GM12878 (cell line): ENCODE results near the gene ADAMTS13. TPM values are rescaled to one million over a fixed set of nuclear protein-coding genes. Genes with fewer than 3 reads are reported as not detected.

Experiments used
- ATAC-seq: fragments of 200-7000 bp; cut with Tn5 transposase; 3 replicates; pipeline ENCODE4 v1.9.1; 2020; ENCODE audit warnings: mild to moderate bottlenecking, moderate library complexity
- BruUV-seq: library from RNA; stranded (reverse); fragments of 400-500 nt; replicated peaks from 2 replicates; lab custom pipeline; 2021; lab: Mats Ljungman, UMichigan
- CTCF ChIA-PET: fragments of 300-600 bp; sonication (Branson Sonifier 250); formaldehyde crosslinking; extraction: SDS; loops from one replicate; lab custom pipeline; 2021; ENCODE audit warnings: inconsistent platforms; lab: Yijun Ruan, JAX
- POLR2A ChIA-PET: fragments of 350-600 bp; formaldehyde crosslinking; extraction: SDS; loops from one replicate; lab custom pipeline; 2021; ENCODE audit warnings: inconsistent platforms; lab: Charles Lee
- RAD21 ChIA-PET: fragments of 300-600 bp; sonication (Branson Sonifier 250); formaldehyde crosslinking; loops from one replicate; lab custom pipeline; 2023; ENCODE audit warnings: antibody characterized with exemption; ENCODE audit not compliant: unreplicated experiment; lab: Charles Lee
- SMC1A ChIA-PET: fragments of 300-600 bp; sonication (Branson Sonifier 250); formaldehyde crosslinking; loops from one replicate; lab custom pipeline; 2023; ENCODE audit not compliant: unreplicated experiment, uncharacterized antibody; lab: Charles Lee
- DNase-seq: peaks from one replicate; pipeline ENCODE4 v3.0.0-alpha.2; 2011; ENCODE audit warnings: low read depth, low spot score
- FAIRE-seq: peaks from 3 replicates; lab custom pipeline; 2011; peaks lifted over from hg19 to GRCh38; lab: Jason Lieb, UNC
- H2AFZ ChIP-seq: 2 replicates; pipeline ENCODE4 v1.6.0; 2011; ENCODE audit warnings: low read depth, low read length, control low read depth; ENCODE audit not compliant: control insufficient read depth
- H3K27ac ChIP-seq: 2 replicates; pipeline ENCODE4 v1.5.1; 2011; ENCODE audit warnings: control low read depth; ENCODE audit not compliant: control insufficient read depth, insufficient read depth
- H3K27me3 ChIP-seq, 2 experiments: replicated peaks in 1 of 2; 2 replicates each; pipeline versions ENCODE4 v1.6.0 to v1.6.1; 2011; ENCODE audit warnings: low read length in 1 of 2; ENCODE audit not compliant: control insufficient read depth in 2 of 2, insufficient read depth in 2 of 2
- H3K36me3 ChIP-seq, 2 experiments: 2 replicates each; pipeline ENCODE4 v1.5.1; 2011; ENCODE audit warnings: low read length in 1 of 2; ENCODE audit not compliant: control insufficient read depth in 2 of 2, insufficient read depth in 2 of 2
- H3K4me1 ChIP-seq: 2 replicates; pipeline ENCODE4 v1.6.1; 2011; ENCODE audit warnings: mild to moderate bottlenecking, low read length, moderate library complexity, mixed read lengths; ENCODE audit not compliant: control insufficient read depth, insufficient read depth
- H3K4me2 ChIP-seq: 2 replicates; pipeline ENCODE4 v1.6.0; 2011; ENCODE audit warnings: control low read depth; ENCODE audit not compliant: control insufficient read depth, insufficient read depth
- H3K4me3 ChIP-seq: fragments of 200-600 bp; sonication (generic); 2 replicates; pipeline ENCODE4 v1.5.1; 2016
- H3K79me2 ChIP-seq: 2 replicates; pipeline ENCODE4 v1.6.0; 2011; ENCODE audit warnings: low read length; ENCODE audit not compliant: control insufficient read depth, insufficient read depth
- H3K9ac ChIP-seq: 2 replicates; pipeline ENCODE4 v1.8.0; 2011; ENCODE audit warnings: low read length, control low read depth, mixed read lengths; ENCODE audit not compliant: control insufficient read depth, insufficient read depth
- H3K9me3 ChIP-seq: replicated peaks from 3 replicates; pipeline ENCODE4 v1.5.1; 2011; ENCODE audit warnings: mild to moderate bottlenecking, low read length; ENCODE audit not compliant: control insufficient read depth, insufficient read depth
- H4K20me1 ChIP-seq: 2 replicates; pipeline ENCODE4 v1.6.0; 2011; ENCODE audit not compliant: control insufficient read depth, insufficient read depth
- ASH2L ChIP-seq: fragments of 300-600, 200-600 bp; sonication (generic); IDR thresholded peaks from 2 replicates; pipeline ENCODE4 v1.6.1; 2017; ENCODE audit warnings: low read depth, mild to moderate bottlenecking, borderline replicate concordance
- ATF3 ChIP-seq: IDR thresholded peaks from 2 replicates; pipeline ENCODE4 v1.6.1; 2011; ENCODE audit warnings: low read depth, mild to moderate bottlenecking, low read length, moderate library complexity, borderline replicate concordance; ENCODE audit errors: extremely low read depth
- CHD2 ChIP-seq: IDR thresholded peaks from 2 replicates; pipeline ENCODE4 v1.6.1; 2011; ENCODE audit warnings: low read depth, low read length, improper control_type of control experiment, borderline replicate concordance
- SUZ12 ChIP-seq: fragments of 200-600 bp; sonication (generic); IDR thresholded peaks from one replicate; pipeline ENCODE4 v1.6.1; 2018; ENCODE audit warnings: antibody characterized with exemption, mild to moderate bottlenecking; ENCODE audit not compliant: unreplicated experiment
- WRNIP1 ChIP-seq: IDR thresholded peaks from 2 replicates; pipeline ENCODE4 v1.6.1; 2011; ENCODE audit warnings: low read depth, low read length, improper control_type of control experiment, borderline replicate concordance
- WGBS: methylation state at CpG from one replicate; pipeline ENCODE4 v1.1.6; 2016; ENCODE audit warnings: low lambda C conversion rate; ENCODE audit not compliant: insufficient replicate concordance, insufficient coverage; ENCODE audit errors: missing lambda C conversion rate; 5-methylcytosine and 5-hydroxymethylcytosine counted together
- in situ Hi-C: fragments of 300-500 bp; cut with MboI; formaldehyde crosslinking; loops from 9 replicates; pipeline ENCODE4 v1.14.3; 2018; ENCODE audit warnings: mixed read lengths
- intact Hi-C: fragments of 100-400 bp; cut with micrococcal nuclease; formaldehyde crosslinking; loops from one replicate; pipeline ENCODE4 v1.14.2; 2022; ENCODE audit not compliant: unreplicated experiment
- polyA plus RNA-seq, 11 experiments: library from polyadenylated mRNA; depleted of rRNA in 4 of 11; unstranded in 6 of 11; stranded (reverse) in 5 of 11; fragments of >200 nt; fragmentation: Nextera tagmentation in 4 of 11; fragmentation: Illumina TruSeq in 1 of 11; extraction: Ambion mirVana in 4 of 11; extraction: Trizol in 1 of 11; gene quantifications; 1 replicate in 1 of 11; 2 replicates in 10 of 11; pipeline versions ENCODE4 v1.2.1 to v1.2.3, GENCODE V29; 2011 to 2016; ENCODE audit warnings: inconsistent platforms in 2 of 11, missing spikeins in 2 of 11, low read depth in 1 of 11
- total RNA-seq, 4 experiments: library from RNA; depleted of rRNA in 3 of 4; stranded (reverse); fragments of >200 nt in 3 of 4; fragmentation: Illumina TruSeq in 1 of 4; extraction: Trizol in 1 of 4; gene quantifications; 2 replicates each; pipeline versions ENCODE4 v1.2.1 to v1.2.3, GENCODE V29; 2013 to 2021

Gene ADAMTS13
- total and polyA plus RNA-seq, 10 of the 15 experiments (the other 5 are each of a cell fraction or from before 2014, with no cell fraction given) = 0.08 to 2.4 (median 0.28) TPM

GRCh38 chr9:133400292-133400691 is 21.9 kb upstream of the ADAMTS13 start (continued):
- no peak for TF ChIP-seq ATF3
- TF ChIP-seq, all 136 proteins: peak for 1

DNA sequence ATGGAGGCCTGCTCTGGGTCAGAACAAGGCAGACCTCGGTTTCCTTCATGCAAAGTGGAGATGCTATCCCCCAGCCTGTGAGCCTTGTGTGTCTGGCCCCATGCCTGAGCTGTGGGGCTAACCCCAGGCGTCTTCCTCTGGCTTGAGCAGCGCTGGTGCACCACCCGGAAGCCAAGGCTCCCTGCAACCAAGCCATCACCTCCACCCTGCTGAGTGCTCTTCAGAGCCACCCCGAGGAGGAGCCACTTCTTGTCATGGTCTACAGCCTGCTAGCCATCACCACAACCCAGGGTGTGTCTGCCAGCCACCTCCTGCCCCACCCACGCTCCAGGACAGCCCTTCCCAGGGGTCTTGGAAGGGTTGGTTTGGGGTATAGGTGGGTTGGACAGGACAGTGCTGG is 20.6 kb upstream of the ADAMTS13 start:
- no peak overlapping the region for H2AFZ ChIP-seq
- ChIA-PET CTCF (interaction anchor here (1.1 to 2.0 kb wide), 4 partner anchors 14 to 215 kb away, joined by 3 to 6 read pairs (median 6); no protein-coding TSS in a partner anchor), RAD21 (interaction anchor here (1.0 to 1.3 kb wide), 2 partner anchors 22 to 76 kb away, joined by 3 read pairs; no protein-coding TSS in a partner anchor), POLR2A (no interaction called here), SMC1A (no interaction called here)
- H3K9ac ChIP-seq = no peak overlapping the region
- FAIRE-seq (no peak), ATAC-seq (no peak), DNase-seq (no peak)
- no peak overlapping the region for H3K4me3 ChIP-seq
- H4K20me1 ChIP-seq = no peaks in the 10 kb centered on the region; the same call in 1 of the 2 replicates
- in situ Hi-C loops = no loop called here
- no peak overlapping the region for H3K27ac ChIP-seq
- WGBS = 80% methylated on average over 6 of the region's 6 CpGs
- no TSS peak for BruUV-seq
- H3K79me2 ChIP-seq = no peaks in the 10 kb centered on the region
- TF ChIP-seq WRNIP1 (no peak), SUZ12 (no peak), ASH2L (no peak), CHD2 (no peak)
- no peaks in the 10 kb centered on the region for H3K4me1 ChIP-seq
- no peaks in the 10 kb centered on the region for H3K27me3 ChIP-seq
- peaks cover 14 to 21% of the 10 kb centered on the region in 2 experiments; a peak in 3 of 4 replicates for H3K36me3 ChIP-seq
- H3K9me3 ChIP-seq = no peaks in the 10 kb centered on the region
- H3K4me2 ChIP-seq = no peak overlapping the region
- intact Hi-C loops = no loop called here
